ENCODE data around the gene HTR2B.

Gene HTR2B

GRCh38 chr2:231134910-231135655, 10.2 kb upstream of the HTR2B start:
- no peak for TF ChIP-seq CTCF (IDR thresholded peaks at IDR 0.05; ENCODE audit: borderline replicate concordance, insufficient read depth, low read depth, low read length)
- no peak overlapping the region for H3K4me3 ChIP-seq (ENCODE audit: low read depth, low read length)

GRCh38 chr2:231133365-231134099, 8.7 kb upstream of the HTR2B start:
- no peak overlapping the region for H3K4me3 ChIP-seq (ENCODE audit: low read depth, low read length)
- no peak for TF ChIP-seq CTCF (IDR thresholded peaks at IDR 0.05; ENCODE audit: borderline replicate concordance, insufficient read depth, low read depth, low read length)

GRCh38 chr2:231132129-231132528, 7.3 kb upstream of the HTR2B start:
- no peak for TF ChIP-seq CTCF (IDR thresholded peaks at IDR 0.05; ENCODE audit: borderline replicate concordance, insufficient read depth, low read depth, low read length)
- no peak overlapping the region for H3K4me3 ChIP-seq (ENCODE audit: low read depth, low read length)

- H3K4me3 ChIP-seq (ENCODE audit: low read depth, low read length) = no peak overlapping the region
- no peak for TF ChIP-seq CTCF (IDR thresholded peaks at IDR 0.05; ENCODE audit: borderline replicate concordance, insufficient read depth, low read depth, low read length)
Observed at GRCh38 chr2:231130336-231131056, 5.7 kb upstream of the HTR2B start.

GRCh38 chr2:231129216-231129615, 4.4 kb upstream of the HTR2B start:
- H3K4me3 ChIP-seq (ENCODE audit: low read depth, low read length) = no peak overlapping the region
- TF ChIP-seq CTCF (IDR thresholded peaks at IDR 0.05; ENCODE audit: borderline replicate concordance, insufficient read depth, low read depth, low read length) = no peak

GRCh38 chr2:231128541-231128940, 3.7 kb upstream of the HTR2B start:
- no peak for TF ChIP-seq CTCF (IDR thresholded peaks at IDR 0.05; ENCODE audit: borderline replicate concordance, insufficient read depth, low read depth, low read length)
- no peak overlapping the region for H3K4me3 ChIP-seq (ENCODE audit: low read depth, low read length)

Measured in GM12875 (cell line).